ENCODE data around the gene SMIM20.

The SMIM20 gene

GRCh38 chr4:25936696-25937095, 22.7 kb downstream of the SMIM20 start:
- no peaks in the 10 kb centered on the region for H3K9me3 ChIP-seq (ENCODE audit: insufficient read depth, low read length)
- H3F3A ChIP-seq (ENCODE audit: insufficient read depth), result no peaks in the 10 kb centered on the region
- H3K9me2 ChIP-seq (replicated peaks; ENCODE audit: insufficient read depth, low read length), result no peaks in the 10 kb centered on the region
- no peak overlapping the region for H3K4me3 ChIP-seq (ENCODE audit: insufficient read depth, low read length, poor library complexity, severe bottlenecking)
- H3K9ac ChIP-seq (ENCODE audit: low read length), result no peak overlapping the region
- TF ChIP-seq EZH2phosphoT487 (conservative IDR thresholded peaks at IDR 0.05; ENCODE audit: low read length) (no peak), CTCF (IDR thresholded peaks at IDR 0.05; ENCODE audit: insufficient read depth, low read length, poor library complexity, severe bottlenecking) (no peak)
- no peak overlapping the region for H2AFZ ChIP-seq (ENCODE audit: low read depth, low read length, severe bottlenecking)
- H3K36me3 ChIP-seq (ENCODE audit: low read length), result no peaks in the 10 kb centered on the region
- H3K4me2 ChIP-seq (ENCODE audit: low read depth, low read length, poor library complexity, severe bottlenecking), result no peak overlapping the region
- H3K27ac ChIP-seq (ENCODE audit: low read depth, low read length), result no peak overlapping the region
- H3K27me3 ChIP-seq (ENCODE audit: low read length), result no peaks in the 10 kb centered on the region
- H3K79me2 ChIP-seq (ENCODE audit: insufficient read depth, low read length), result no peaks in the 10 kb centered on the region
- no peaks in the 10 kb centered on the region for H4K20me1 ChIP-seq (ENCODE audit: low read depth, low read length)

- Histone ChIP-seq H3K79me2 (ENCODE audit: insufficient read depth, low read length) (no peaks in the 10 kb centered on the region), H3K27me3 (ENCODE audit: low read length) (no peaks in the 10 kb centered on the region), H3K36me3 (ENCODE audit: low read length) (no peaks in the 10 kb centered on the region), H3F3A (ENCODE audit: insufficient read depth) (no peaks in the 10 kb centered on the region), H3K9me3 (ENCODE audit: insufficient read depth, low read length) (no peaks in the 10 kb centered on the region), H3K9me2 (replicated peaks; ENCODE audit: insufficient read depth, low read length) (no peaks in the 10 kb centered on the region), H3K4me3 (ENCODE audit: insufficient read depth, low read length, poor library complexity, severe bottlenecking) (no peak overlapping the region), H3K27ac (ENCODE audit: low read depth, low read length) (no peak overlapping the region), H3K4me2 (ENCODE audit: low read depth, low read length, poor library complexity, severe bottlenecking) (no peak overlapping the region), H3K9ac (ENCODE audit: low read length) (no peak overlapping the region), H2AFZ (ENCODE audit: low read depth, low read length, severe bottlenecking) (no peak overlapping the region), H4K20me1 (ENCODE audit: low read depth, low read length) (no peaks in the 10 kb centered on the region)
- TF ChIP-seq CTCF (IDR thresholded peaks at IDR 0.05; ENCODE audit: insufficient read depth, low read length, poor library complexity, severe bottlenecking), result no peak
- TF ChIP-seq EZH2phosphoT487 (conservative IDR thresholded peaks at IDR 0.05; ENCODE audit: low read length), result no peak
Observed at GRCh38 chr4:25937801-25938200, 23.8 kb downstream of the SMIM20 start.

GRCh38 chr4:25938366-25938765, 24.3 kb downstream of the SMIM20 start:
- H3K79me2 ChIP-seq (ENCODE audit: insufficient read depth, low read length), result no peaks in the 10 kb centered on the region
- TF ChIP-seq EZH2phosphoT487 (conservative IDR thresholded peaks at IDR 0.05; ENCODE audit: low read length), result no peak
- no peak for TF ChIP-seq CTCF (IDR thresholded peaks at IDR 0.05; ENCODE audit: insufficient read depth, low read length, poor library complexity, severe bottlenecking)
- no peaks in the 10 kb centered on the region for H3K9me3 ChIP-seq (ENCODE audit: insufficient read depth, low read length)
- no peak overlapping the region for H3K4me2 ChIP-seq (ENCODE audit: low read depth, low read length, poor library complexity, severe bottlenecking)
- no peaks in the 10 kb centered on the region for H4K20me1 ChIP-seq (ENCODE audit: low read depth, low read length)
- H3K9ac ChIP-seq (ENCODE audit: low read length), result no peak overlapping the region
- no peak overlapping the region for H3K27ac ChIP-seq (ENCODE audit: low read depth, low read length)
- no peaks in the 10 kb centered on the region for H3K36me3 ChIP-seq (ENCODE audit: low read length)
- no peaks in the 10 kb centered on the region for H3F3A ChIP-seq (ENCODE audit: insufficient read depth)
- no peak overlapping the region for H2AFZ ChIP-seq (ENCODE audit: low read depth, low read length, severe bottlenecking)
- H3K9me2 ChIP-seq (replicated peaks; ENCODE audit: insufficient read depth, low read length), result no peaks in the 10 kb centered on the region
- H3K27me3 ChIP-seq (ENCODE audit: low read length), result no peaks in the 10 kb centered on the region
- no peak overlapping the region for H3K4me3 ChIP-seq (ENCODE audit: insufficient read depth, low read length, poor library complexity, severe bottlenecking)

All from SU-DHL-6 (cell line).